ENCODE data around the gene FILIP1. TPM values are rescaled to one million over a fixed set of nuclear protein-coding genes. Genes with fewer than 3 reads are reported as not detected.

Gene FILIP1
- polyA plus RNA-seq, 3 donors = not detected

DNA sequence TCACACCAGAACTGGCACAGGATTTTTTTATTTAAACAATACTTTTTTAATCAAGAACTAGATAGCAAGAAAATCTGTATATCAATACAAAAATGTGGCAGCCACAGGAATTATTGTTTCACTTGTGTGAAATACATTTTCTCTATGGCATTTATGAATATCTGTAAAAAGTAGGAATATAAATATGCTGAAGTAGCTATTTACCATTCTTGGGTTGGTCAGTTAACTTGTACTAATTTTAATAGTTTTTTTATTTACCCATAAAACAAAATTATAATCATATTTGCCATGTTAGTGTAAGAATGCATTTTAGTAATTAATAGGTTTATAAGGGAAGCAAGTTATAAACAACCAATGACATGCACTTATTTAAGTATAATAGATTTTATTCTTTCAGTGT is 177.6 kb downstream of the FILIP1 start:
- peaks cover 5 to 8% (median 7%) of the 10 kb centered on the region in 3 donors for H3K27me3 Mint-ChIP-seq (ENCODE audit: low read depth in 3 of 3)

DNA sequence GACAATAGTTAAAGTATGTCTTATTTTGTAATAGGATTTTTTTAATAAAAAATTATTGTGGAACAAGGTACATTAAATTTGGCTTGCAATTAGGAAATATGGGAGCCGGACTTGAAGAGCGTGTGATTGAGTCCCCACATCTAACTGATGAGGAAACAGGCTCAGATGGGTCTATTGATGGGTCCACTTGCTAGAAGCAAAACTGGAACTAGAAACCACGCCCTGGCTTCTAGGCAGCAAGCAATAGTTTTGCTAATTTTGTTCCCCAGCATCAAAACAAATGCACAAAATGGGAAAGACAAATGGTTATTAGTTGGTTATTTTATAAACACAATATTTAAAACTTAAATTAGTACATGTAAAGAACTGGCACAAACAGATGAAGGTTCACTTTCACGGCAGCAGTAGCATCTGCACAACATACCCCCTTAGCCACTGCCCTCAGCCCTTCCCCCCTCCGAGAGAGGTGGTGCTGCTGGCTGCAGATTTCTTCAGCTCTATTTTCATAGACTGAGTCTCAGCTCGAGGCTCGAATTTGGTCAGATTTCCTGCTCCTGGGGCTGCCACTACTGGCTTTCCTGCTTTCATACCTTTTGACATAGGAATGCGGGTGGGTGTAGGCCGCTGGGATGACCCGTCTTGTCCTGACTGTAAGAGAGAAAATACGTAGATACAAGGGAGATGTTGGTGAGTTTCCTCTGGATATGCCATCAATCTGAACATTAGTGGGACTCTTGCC is 185.2 kb downstream of the FILIP1 start:
- Mint-ChIP-seq H3K9me3 (no peaks in the 10 kb centered on the region), H3K27me3 (ENCODE audit: low read depth in 3 of 3) (peaks cover 2 to 15% (median 7%) of the 10 kb centered on the region in 3 donors), H3K4me1 (no peaks in the 10 kb centered on the region), H3K27ac (no peak overlapping the region), H3K4me3 (no peak overlapping the region), H3K36me3 (no peaks in the 10 kb centered on the region)
- H3K9ac ChIP-seq (ENCODE audit: insufficient read depth, low read length, poor library complexity, severe bottlenecking) = no peak overlapping the region
- no peak for DNase-seq
- H3K4me3 ChIP-seq (replicated peaks in 1 of 3; ENCODE audit: low read depth in 2 of 3, low read length in 3 of 3) = no peak overlapping the region
- H3K27ac ChIP-seq (ENCODE audit: low read depth in 1 of 2, low read length in 2 of 2) = no peak overlapping the region
- 59% methylated on average over 5 of the region's 11 CpGs for WGBS (ENCODE audit: insufficient coverage)
- H3K4me1 ChIP-seq (ENCODE audit: control insufficient read depth in 1 of 2, insufficient read depth in 2 of 2, low read length in 2 of 2) = no peaks in the 10 kb centered on the region
- no peaks in the 10 kb centered on the region for H3K36me3 ChIP-seq (replicated peaks in 1 of 2; ENCODE audit: control insufficient read depth in 1 of 2, insufficient read depth in 2 of 2, low read length in 2 of 2)
- TF ChIP-seq, protein P1, sequence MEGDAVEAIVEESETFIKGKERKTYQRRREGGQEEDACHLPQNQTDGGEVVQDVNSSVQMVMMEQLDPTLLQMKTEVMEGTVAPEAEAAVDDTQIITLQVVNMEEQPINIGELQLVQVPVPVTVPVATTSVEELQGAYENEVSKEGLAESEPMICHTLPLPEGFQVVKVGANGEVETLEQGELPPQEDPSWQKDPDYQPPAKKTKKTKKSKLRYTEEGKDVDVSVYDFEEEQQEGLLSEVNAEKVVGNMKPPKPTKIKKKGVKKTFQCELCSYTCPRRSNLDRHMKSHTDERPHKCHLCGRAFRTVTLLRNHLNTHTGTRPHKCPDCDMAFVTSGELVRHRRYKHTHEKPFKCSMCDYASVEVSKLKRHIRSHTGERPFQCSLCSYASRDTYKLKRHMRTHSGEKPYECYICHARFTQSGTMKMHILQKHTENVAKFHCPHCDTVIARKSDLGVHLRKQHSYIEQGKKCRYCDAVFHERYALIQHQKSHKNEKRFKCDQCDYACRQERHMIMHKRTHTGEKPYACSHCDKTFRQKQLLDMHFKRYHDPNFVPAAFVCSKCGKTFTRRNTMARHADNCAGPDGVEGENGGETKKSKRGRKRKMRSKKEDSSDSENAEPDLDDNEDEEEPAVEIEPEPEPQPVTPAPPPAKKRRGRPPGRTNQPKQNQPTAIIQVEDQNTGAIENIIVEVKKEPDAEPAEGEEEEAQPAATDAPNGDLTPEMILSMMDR (IDR thresholded peaks at IDR 0.05) = no peak
- peaks cover 0 to 3% of the 10 kb centered on the region in 2 donors for H3K27me3 ChIP-seq (ENCODE audit: control insufficient read depth in 2 of 2, insufficient read depth in 2 of 2, low read length in 2 of 2)
- no peak overlapping the region for H3K4me2 ChIP-seq (replicated peaks; ENCODE audit: extremely low read depth, low read length, poor library complexity, severe bottlenecking)
- H3K9me3 ChIP-seq (replicated peaks in 1 of 2; ENCODE audit: control insufficient read depth in 1 of 2, insufficient read depth in 1 of 2, low read length in 2 of 2) = no peaks in the 10 kb centered on the region
- intact Hi-C loops (cut with micrococcal nuclease) = no loop called here
- H2AFZ ChIP-seq (ENCODE audit: insufficient read depth, low read depth, low read length, poor library complexity, severe bottlenecking) = no peak overlapping the region
- H4K20me1 ChIP-seq (ENCODE audit: insufficient read depth, low read length) = no peaks in the 10 kb centered on the region
- no peaks in the 10 kb centered on the region for H3K79me2 ChIP-seq (ENCODE audit: insufficient read depth, low read length)

More for the DNA sequence above, 177.6 kb downstream of the FILIP1 start:
- no peaks in the 10 kb centered on the region for H3K79me2 ChIP-seq (ENCODE audit: insufficient read depth, low read length)
- TF ChIP-seq, protein P1 (IDR thresholded peaks at IDR 0.05) = no peak
- no peaks in the 10 kb centered on the region for H4K20me1 ChIP-seq (ENCODE audit: insufficient read depth, low read length)
- peaks cover 0 to 3% of the 10 kb centered on the region in 2 donors for H3K27me3 ChIP-seq (ENCODE audit: control insufficient read depth in 2 of 2, insufficient read depth in 2 of 2, low read length in 2 of 2)
- peaks cover 0 to 3% (median 2%) of the 10 kb centered on the region in 7 donors for H3K9me3 Mint-ChIP-seq
- H3K27ac ChIP-seq (ENCODE audit: low read depth in 1 of 2, low read length in 2 of 2) = no peak overlapping the region
- intact Hi-C loops (cut with micrococcal nuclease) = no loop called here
- no peaks in the 10 kb centered on the region for H3K4me1 ChIP-seq (ENCODE audit: control insufficient read depth in 1 of 2, insufficient read depth in 2 of 2, low read length in 2 of 2)
- H3K27ac Mint-ChIP-seq = no peak overlapping the region
- no peak overlapping the region for H3K4me3 ChIP-seq (replicated peaks in 1 of 3; ENCODE audit: low read depth in 2 of 3, low read length in 3 of 3)
- no peak overlapping the region for H3K9ac ChIP-seq (ENCODE audit: insufficient read depth, low read length, poor library complexity, severe bottlenecking)
- H3K9me3 ChIP-seq (replicated peaks in 1 of 2; ENCODE audit: control insufficient read depth in 1 of 2, insufficient read depth in 1 of 2, low read length in 2 of 2) = no peaks in the 10 kb centered on the region
- no peaks in the 10 kb centered on the region for H3K36me3 ChIP-seq (replicated peaks in 1 of 2; ENCODE audit: control insufficient read depth in 1 of 2, insufficient read depth in 2 of 2, low read length in 2 of 2)
- H2AFZ ChIP-seq (ENCODE audit: insufficient read depth, low read depth, low read length, poor library complexity, severe bottlenecking) = no peak overlapping the region
- H3K4me2 ChIP-seq (replicated peaks; ENCODE audit: extremely low read depth, low read length, poor library complexity, severe bottlenecking) = no peak overlapping the region
- H3K4me3 Mint-ChIP-seq = no peak overlapping the region
- no peaks in the 10 kb centered on the region for H3K4me1 Mint-ChIP-seq
- DNase-seq = no peak
- H3K36me3 Mint-ChIP-seq = no peaks in the 10 kb centered on the region
